A549 (cell line): ENCODE data around the gene ODF2L. TPM values are rescaled to one million over a fixed set of nuclear protein-coding genes. Genes with fewer than 3 reads are reported as not detected.

Experiments used
- ATAC-seq, 2 experiments: fragments of 200-7000 bp in 1 of 2; fragments of >200 bp in 1 of 2; cut with Nextera tagmentation in 1 of 2; cut with Tn5 transposase in 1 of 2; 3 replicates each; pipeline versions ENCODE4 v1.8.0 to v1.9.1; 2018 to 2020; ENCODE audit warnings: mild to moderate bottlenecking in 1 of 2, moderate library complexity in 1 of 2
- CTCF ChIA-PET: fragments of 300-600 bp; sonication (Branson Sonifier 250); formaldehyde crosslinking; extraction: SDS; loops from one replicate; lab custom pipeline; 2021; ENCODE audit warnings: antibody characterized with exemption, inconsistent platforms; lab: Yijun Ruan, JAX
- POLR2A ChIA-PET: fragments of 350-600 bp; formaldehyde crosslinking; extraction: SDS; loops from one replicate; lab custom pipeline; 2021; ENCODE audit warnings: antibody characterized with exemption, inconsistent platforms; lab: Yijun Ruan, JAX
- DNase-seq, 2 experiments: peaks; one replicate each; pipeline versions ENCODE4 v3.0.0 to v3.0.0-alpha.2; 2011 to 2016; ENCODE audit warnings: low read depth in 1 of 2, low spot score in 1 of 2
- FAIRE-seq: peaks from 2 replicates; lab custom pipeline; 2011; peaks lifted over from hg19 to GRCh38; lab: Jason Lieb, UNC
- H3K27ac ChIP-seq, 2 experiments: fragments of >200 bp; sonication (Bioruptor Twin); formaldehyde crosslinking; 3 replicates each; pipeline ENCODE4 v1.5.1; 2016 to 2017
- H3K4me1 ChIP-seq: fragments of >200 bp; sonication (Bioruptor Twin); formaldehyde crosslinking; 3 replicates; pipeline ENCODE4 v1.6.1; 2016
- H3K4me2 ChIP-seq: fragments of >200 bp; sonication (Bioruptor Twin); formaldehyde crosslinking; 3 replicates; pipeline ENCODE4 v1.6.1; 2016
- H3K4me3 ChIP-seq: fragments of >200 bp; sonication (Bioruptor Twin); formaldehyde crosslinking; 3 replicates; pipeline ENCODE4 v1.5.1; 2016
- H3K9me3 ChIP-seq: fragments of >200 bp; sonication (Bioruptor Twin); formaldehyde crosslinking; 3 replicates; pipeline ENCODE4 v1.6.1; 2016
- FOSL2 ChIP-seq, 2 experiments: fragments of 450-650 bp in 1 of 2; fragments of >200 bp in 1 of 2; sonication (Bioruptor Twin) in 1 of 2; formaldehyde crosslinking; IDR thresholded peaks; 2 replicates each; pipeline versions ENCODE4 v1.5.0 to v1.6.1; 2016 to 2020; ENCODE audit warnings: mild to moderate bottlenecking in 1 of 2, moderate library complexity in 1 of 2
- SMC3 ChIP-seq: fragments of >200 bp; sonication (Bioruptor Twin); formaldehyde crosslinking; IDR thresholded peaks from 3 replicates; pipeline ENCODE4 v1.6.1; 2018; ENCODE audit warnings: inconsistent platforms
- WGBS: methylation state at CpG from one replicate; pipeline ENCODE4 v1.1.6; 2017; ENCODE audit errors: missing lambda C conversion rate; 5-methylcytosine and 5-hydroxymethylcytosine counted together
- polyA plus RNA-seq, 4 experiments: library from polyadenylated mRNA; depleted of rRNA in 3 of 4; stranded (reverse); fragments of >200 nt; fragmentation: RNase III in 1 of 4; extraction: RNeasy Plus Mini Kit Qiagen cat#74134 plus additional on column Dnase treatment in 1 of 4; gene quantifications; 2 replicates in 3 of 4; 3 replicates in 1 of 4; pipeline ENCODE4 v1.2.3, GENCODE V29; 2011 to 2017
- small RNA-seq, 6 experiments: library from RNA; depleted of rRNA; stranded (forward); fragments of <200 nt; gene quantifications; one replicate each; pipeline ENCODE3, GENCODE V24; 2012

ODF2L gene
- polyA plus RNA-seq, 2 of the 4 experiments (the other 2 are of a cell fraction), result 10.0 to 17.7 TPM

DNA sequence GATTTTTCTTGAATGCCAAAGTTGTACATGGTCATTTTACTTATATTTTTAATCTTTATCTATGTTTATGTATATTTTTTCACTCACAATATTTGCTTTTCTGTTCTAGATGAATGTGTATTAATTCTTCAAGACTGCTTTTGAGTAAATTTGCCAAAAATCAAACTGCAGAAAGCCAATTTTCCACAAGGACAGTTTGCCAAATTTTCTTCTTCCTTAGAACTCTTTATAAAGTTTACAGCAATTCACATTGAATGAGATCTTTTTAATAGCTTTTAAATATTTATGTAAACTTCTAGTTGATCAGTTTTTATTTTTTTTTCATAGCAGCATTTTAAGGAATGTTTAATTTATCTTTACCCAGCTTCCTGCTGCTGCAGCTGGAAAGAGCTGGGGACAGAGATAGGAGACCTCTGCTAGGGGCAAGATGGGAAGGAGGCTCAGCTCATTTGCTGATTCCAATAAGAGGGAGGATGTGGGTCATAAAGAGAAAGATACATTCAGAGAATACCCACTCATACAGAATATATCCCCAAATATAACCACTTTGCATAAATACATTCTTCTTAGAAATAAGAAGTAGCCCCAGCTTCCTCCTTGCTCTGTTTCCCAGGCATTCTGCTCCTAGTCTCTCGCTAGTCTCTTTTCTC is 93.0 kb downstream of the ODF2L start:
- ATAC-seq, result no peak
- ChIA-PET CTCF (no interaction called here), POLR2A (no interaction called here)
- FAIRE-seq, result no peak
- Histone ChIP-seq H3K27ac (no peak overlapping the region), H3K4me1 (no peaks in the 10 kb centered on the region), H3K4me3 (no peak overlapping the region), H3K4me2 (no peak overlapping the region), H3K9me3 (no peaks in the 10 kb centered on the region)
- DNase-seq, result no peak
- no peak for TF ChIP-seq FOSL2 (IDR thresholded peaks at IDR 0.05)
- no peak for TF ChIP-seq FOSL2 (CRISPR knock-in tag; IDR thresholded peaks at IDR 0.05)
- TF ChIP-seq SMC3, result no peak
- WGBS, result 50% methylated on average over 1 of the region's 1 CpG

Small RNAs within 50 kb of the gene (small RNA-seq; reads per million reads assigned to genes)
- gene MIR7856, result 0 reads per million in 6 experiments

Other genes with a start within 250 kb of the ODF2L start
- gene COL24A1, start 239.6 kb downstream of the ODF2L start, polyA plus RNA-seq (2011; rRNA removed), result 0.13 and 0.15 TPM in 2 replicates
- 0.03 to 0.04 TPM (median 0.03 TPM) in 3 replicates for gene COL24A1, start 239.6 kb downstream of the ODF2L start, polyA plus RNA-seq (2017; fragmentation: RNase III; extraction: RNeasy Plus Mini Kit Qiagen cat#74134 plus additional on column Dnase treatment)
- gene CLCA2, start 27.8 kb upstream of the ODF2L start, polyA plus RNA-seq (2011; rRNA removed), result 0.01 and 0.05 TPM in 2 replicates
- gene CLCA2, start 27.8 kb upstream of the ODF2L start, polyA plus RNA-seq (2017; fragmentation: RNase III; extraction: RNeasy Plus Mini Kit Qiagen cat#74134 plus additional on column Dnase treatment), result 0.01 to 0.03 TPM in 2 of 3 replicates, not detected in the other
- gene CLCA1, start 72.6 kb upstream of the ODF2L start, polyA plus RNA-seq (2011; rRNA removed), result not detected in 2 replicates
- not detected in 3 replicates for gene CLCA1, start 72.6 kb upstream of the ODF2L start, polyA plus RNA-seq (2017; fragmentation: RNase III; extraction: RNeasy Plus Mini Kit Qiagen cat#74134 plus additional on column Dnase treatment)
- not detected in 2 replicates for gene CLCA4, start 150.8 kb upstream of the ODF2L start, polyA plus RNA-seq (2011; rRNA removed)
- not detected in 3 replicates for gene CLCA4, start 150.8 kb upstream of the ODF2L start, polyA plus RNA-seq (2017; fragmentation: RNase III; extraction: RNeasy Plus Mini Kit Qiagen cat#74134 plus additional on column Dnase treatment)